ENCODE data around the gene ACTL10. TPM values are rescaled to one million over a fixed set of nuclear protein-coding genes. Genes with fewer than 3 reads are reported as not detected.

Gene ACTL10
- total and polyA plus RNA-seq, 2 of the 13 experiments (the other 11 are each of a cell fraction or from before 2014, with no cell fraction given) = not detected

GRCh38 chr20:33689493-33689892 lies 22.8 kb downstream of the ACTL10 start:
- H2AFZ ChIP-seq (ENCODE audit: low read length) = no peak overlapping the region
- BruUV-seq (replicated peaks) = no TSS peak
- peak overlapping the region; percentile 47 for H3K4me2 ChIP-seq (ENCODE audit: low read depth, low read length)
- TF ChIP-seq SMARCC2 (IDR thresholded peaks at IDR 0.05) (no peak), ZNF230 (CRISPR knock-in tag; IDR thresholded peaks at IDR 0.05) (no peak), CHD4 (IDR thresholded peaks at IDR 0.05; ENCODE audit: borderline replicate concordance, low read length) (0 out of 2 replicates have a peak, but pooled peaks have one; percentile 17), KDM1A (CRISPR knock-in tag; IDR thresholded peaks at IDR 0.05) (0 out of 2 replicates have a peak, but pooled peaks have one; percentile 4), PATZ1 (CRISPR knock-in tag; IDR thresholded peaks at IDR 0.05) (no peak), ZFP82 (CRISPR knock-in tag; IDR thresholded peaks at IDR 0.05; ENCODE audit: borderline replicate concordance) (0 out of 2 replicates have a peak, but pooled peaks have one; percentile 8), ZFY (CRISPR knock-in tag; IDR thresholded peaks at IDR 0.05) (no peak), ZNF543 (CRISPR knock-in tag; IDR thresholded peaks at IDR 0.05) (0 out of 2 replicates have a peak, but pooled peaks have one; percentile 33), ZNF431 (CRISPR knock-in tag; IDR thresholded peaks at IDR 0.05; ENCODE audit: borderline replicate concordance, low read depth) (no peak), TP53 (CRISPR knock-in tag; conservative IDR thresholded peaks at IDR 0.05) (peak; percentile 73; the same call in 1 of the 2 replicates), ONECUT2 (CRISPR knock-in tag; IDR thresholded peaks at IDR 0.05) (0 out of 2 replicates have a peak, but pooled peaks have one; percentile 19), JUN (CRISPR knock-in tag; IDR thresholded peaks at IDR 0.05) (0 out of 2 replicates have a peak, but pooled peaks have one; percentile 1), ZNF629 (CRISPR knock-in tag; conservative IDR thresholded peaks at IDR 0.05) (peak; percentile 37; the same call in 1 of the 2 replicates), ZSCAN20 (CRISPR knock-in tag; IDR thresholded peaks at IDR 0.05; ENCODE audit: borderline replicate concordance) (peak; percentile 60; the same call in 1 of the 2 replicates), ZSCAN21 (CRISPR knock-in tag; IDR thresholded peaks at IDR 0.05; ENCODE audit: borderline replicate concordance) (peak; percentile 85; the same call in 1 of the 2 replicates)
- TF ChIP-seq, protein P1, sequence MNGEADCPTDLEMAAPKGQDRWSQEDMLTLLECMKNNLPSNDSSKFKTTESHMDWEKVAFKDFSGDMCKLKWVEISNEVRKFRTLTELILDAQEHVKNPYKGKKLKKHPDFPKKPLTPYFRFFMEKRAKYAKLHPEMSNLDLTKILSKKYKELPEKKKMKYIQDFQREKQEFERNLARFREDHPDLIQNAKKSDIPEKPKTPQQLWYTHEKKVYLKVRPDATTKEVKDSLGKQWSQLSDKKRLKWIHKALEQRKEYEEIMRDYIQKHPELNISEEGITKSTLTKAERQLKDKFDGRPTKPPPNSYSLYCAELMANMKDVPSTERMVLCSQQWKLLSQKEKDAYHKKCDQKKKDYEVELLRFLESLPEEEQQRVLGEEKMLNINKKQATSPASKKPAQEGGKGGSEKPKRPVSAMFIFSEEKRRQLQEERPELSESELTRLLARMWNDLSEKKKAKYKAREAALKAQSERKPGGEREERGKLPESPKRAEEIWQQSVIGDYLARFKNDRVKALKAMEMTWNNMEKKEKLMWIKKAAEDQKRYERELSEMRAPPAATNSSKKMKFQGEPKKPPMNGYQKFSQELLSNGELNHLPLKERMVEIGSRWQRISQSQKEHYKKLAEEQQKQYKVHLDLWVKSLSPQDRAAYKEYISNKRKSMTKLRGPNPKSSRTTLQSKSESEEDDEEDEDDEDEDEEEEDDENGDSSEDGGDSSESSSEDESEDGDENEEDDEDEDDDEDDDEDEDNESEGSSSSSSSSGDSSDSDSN (CRISPR knock-in tag; IDR thresholded peaks at IDR 0.05) = 0 out of 2 replicates have a peak, but pooled peaks have one; percentile 25
- TF ChIP-seq, protein P2, sequence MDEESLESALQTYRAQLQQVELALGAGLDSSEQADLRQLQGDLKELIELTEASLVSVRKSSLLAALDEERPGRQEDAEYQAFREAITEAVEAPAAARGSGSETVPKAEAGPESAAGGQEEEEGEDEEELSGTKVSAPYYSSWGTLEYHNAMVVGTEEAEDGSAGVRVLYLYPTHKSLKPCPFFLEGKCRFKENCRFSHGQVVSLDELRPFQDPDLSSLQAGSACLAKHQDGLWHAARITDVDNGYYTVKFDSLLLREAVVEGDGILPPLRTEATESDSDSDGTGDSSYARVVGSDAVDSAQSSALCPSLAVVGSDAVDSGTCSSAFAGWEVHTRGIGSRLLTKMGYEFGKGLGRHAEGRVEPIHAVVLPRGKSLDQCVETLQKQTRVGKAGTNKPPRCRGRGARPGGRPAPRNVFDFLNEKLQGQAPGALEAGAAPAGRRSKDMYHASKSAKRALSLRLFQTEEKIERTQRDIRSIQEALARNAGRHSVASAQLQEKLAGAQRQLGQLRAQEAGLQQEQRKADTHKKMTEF (CRISPR knock-in tag; IDR thresholded peaks at IDR 0.05) = 0 out of 2 replicates have a peak, but pooled peaks have one; percentile 5

More at GRCh38 chr20:33689493-33689892, 22.8 kb downstream of the ACTL10 start:
- no peaks in the 10 kb centered on the region for H3K9me3 ChIP-seq (ENCODE audit: low read length)
- no peak overlapping the region for H3K9ac ChIP-seq (ENCODE audit: insufficient read depth, low read depth, low read length)
- WGBS (ENCODE audit: low lambda C conversion rate) = 41% methylated on average over 1 of the region's 1 CpG
- H3K27ac ChIP-seq (ENCODE audit: extremely low read length, insufficient read depth, low read length) = no peak overlapping the region
- H3K79me2 ChIP-seq (ENCODE audit: insufficient read depth, low read length) = peaks cover 11% of the 10 kb centered on the region
- FAIRE-seq (no peak), ATAC-seq (no peak), DNase-seq (ENCODE audit: low spot score) (no peak)
- H4K20me1 ChIP-seq (ENCODE audit: insufficient read depth, low read length) = no peaks in the 10 kb centered on the region
- no peaks in the 10 kb centered on the region for H3K27me3 ChIP-seq (ENCODE audit: control insufficient read depth in 1 of 2, insufficient read depth in 2 of 2, low read length in 2 of 2)
- peaks cover 79% of the 10 kb centered on the region for H3K4me1 ChIP-seq (ENCODE audit: insufficient read depth, low read length)
- H3K4me3 ChIP-seq (replicated peaks in 1 of 3; ENCODE audit: insufficient read depth in 1 of 3, low read depth in 2 of 3, low read length in 3 of 3) = no peak overlapping the region
- in situ Hi-C loops (cut with HindIII; ENCODE audit: extremely low pct_ligation_motif_present, low pct_unique_long_range_greater_than_20kb) (no loop called here), intact Hi-C loops (cut with micrococcal nuclease; ENCODE audit: unreplicated experiment) (loop anchor here (5.0 kb wide), 1 partner anchor 123 kb away; the partner anchor contains the start of gene CHMP4B)
- H3K36me3 ChIP-seq (replicated peaks in 1 of 2; ENCODE audit: control insufficient read depth in 1 of 2, insufficient read depth in 2 of 2, low read length in 2 of 2) = no peaks in the 10 kb centered on the region
- POLR2A ChIA-PET = interaction anchor here (1.0 kb wide), 1 partner anchor 16 kb away, joined by 3 read pairs; no protein-coding TSS in a partner anchor
- CTCF ChIA-PET (ENCODE audit: low intra/inter-chr PET ratio, low total read pairs) = no interaction called here
